Measurements from ENCODE around the gene RNF150. TPM values are rescaled to one million over a fixed set of nuclear protein-coding genes. Genes with fewer than 3 reads are reported as not detected.

Gene RNF150
- polyA plus RNA-seq, 3 donors, result 0.21 TPM; not detected in 2

DNA sequence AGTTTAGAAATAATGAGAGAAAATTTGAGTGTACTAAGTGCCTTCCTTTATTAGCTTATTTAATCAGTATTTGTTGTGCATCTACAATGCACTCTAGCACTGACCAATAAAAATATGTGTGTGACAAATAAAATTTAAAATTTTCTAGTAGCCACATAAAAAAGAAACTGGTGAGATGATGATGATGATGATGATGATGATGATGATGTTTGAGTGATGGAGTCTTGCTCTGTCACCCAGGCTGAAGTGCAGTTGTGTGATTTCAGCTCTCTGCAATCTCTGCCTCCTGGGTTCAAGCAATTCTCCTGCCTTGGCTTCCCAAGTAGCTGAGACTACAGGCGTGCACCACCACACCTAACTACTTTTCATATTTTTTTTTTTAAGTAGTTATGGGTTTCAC is 110.2 kb downstream of the RNF150 start:
- no peaks in the 10 kb centered on the region for H3K27me3 ChIP-seq (ENCODE audit: control insufficient read depth in 2 of 2, insufficient read depth in 2 of 2, low read length in 2 of 2)
- no peak overlapping the region for H3K9ac ChIP-seq (ENCODE audit: insufficient read depth, low read length, poor library complexity, severe bottlenecking)
- peaks cover 0 to 3% (median 2%) of the 10 kb centered on the region in 3 donors for H3K27me3 Mint-ChIP-seq (ENCODE audit: low read depth in 3 of 3)
- peaks cover 0 to 2% (median 0%) of the 10 kb centered on the region in 7 donors for H3K9me3 Mint-ChIP-seq
- H3K4me3 ChIP-seq (replicated peaks in 1 of 3; ENCODE audit: low read depth in 2 of 3, low read length in 3 of 3), result no peak overlapping the region
- no peak overlapping the region for H2AFZ ChIP-seq (ENCODE audit: insufficient read depth, low read depth, low read length, poor library complexity, severe bottlenecking)
- no peak overlapping the region for H3K4me3 Mint-ChIP-seq
- H3K36me3 ChIP-seq (replicated peaks in 1 of 2; ENCODE audit: control insufficient read depth in 1 of 2, insufficient read depth in 2 of 2, low read length in 2 of 2), result no peaks in the 10 kb centered on the region
- H3K79me2 ChIP-seq (ENCODE audit: insufficient read depth, low read length), result no peaks in the 10 kb centered on the region
- H3K27ac Mint-ChIP-seq, result no peak overlapping the region
- intact Hi-C loops (cut with micrococcal nuclease), result no loop called here
- no CpG with 5 or more reads among the region's 1 CpG for WGBS (ENCODE audit: insufficient coverage)
- H4K20me1 ChIP-seq (ENCODE audit: insufficient read depth, low read length), result no peaks in the 10 kb centered on the region
- H3K36me3 Mint-ChIP-seq, result no peaks in the 10 kb centered on the region
- no peaks in the 10 kb centered on the region for H3K9me3 ChIP-seq (replicated peaks in 1 of 2; ENCODE audit: control insufficient read depth in 1 of 2, insufficient read depth in 1 of 2, low read length in 2 of 2)
- TF ChIP-seq, protein P1, sequence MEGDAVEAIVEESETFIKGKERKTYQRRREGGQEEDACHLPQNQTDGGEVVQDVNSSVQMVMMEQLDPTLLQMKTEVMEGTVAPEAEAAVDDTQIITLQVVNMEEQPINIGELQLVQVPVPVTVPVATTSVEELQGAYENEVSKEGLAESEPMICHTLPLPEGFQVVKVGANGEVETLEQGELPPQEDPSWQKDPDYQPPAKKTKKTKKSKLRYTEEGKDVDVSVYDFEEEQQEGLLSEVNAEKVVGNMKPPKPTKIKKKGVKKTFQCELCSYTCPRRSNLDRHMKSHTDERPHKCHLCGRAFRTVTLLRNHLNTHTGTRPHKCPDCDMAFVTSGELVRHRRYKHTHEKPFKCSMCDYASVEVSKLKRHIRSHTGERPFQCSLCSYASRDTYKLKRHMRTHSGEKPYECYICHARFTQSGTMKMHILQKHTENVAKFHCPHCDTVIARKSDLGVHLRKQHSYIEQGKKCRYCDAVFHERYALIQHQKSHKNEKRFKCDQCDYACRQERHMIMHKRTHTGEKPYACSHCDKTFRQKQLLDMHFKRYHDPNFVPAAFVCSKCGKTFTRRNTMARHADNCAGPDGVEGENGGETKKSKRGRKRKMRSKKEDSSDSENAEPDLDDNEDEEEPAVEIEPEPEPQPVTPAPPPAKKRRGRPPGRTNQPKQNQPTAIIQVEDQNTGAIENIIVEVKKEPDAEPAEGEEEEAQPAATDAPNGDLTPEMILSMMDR (IDR thresholded peaks at IDR 0.05), result no peak
- H3K27ac ChIP-seq (ENCODE audit: low read depth in 1 of 2, low read length in 2 of 2), result no peak overlapping the region
- no peaks in the 10 kb centered on the region for H3K4me1 Mint-ChIP-seq
- H3K4me1 ChIP-seq (ENCODE audit: control insufficient read depth in 1 of 2, insufficient read depth in 2 of 2, low read length in 2 of 2), result no peaks in the 10 kb centered on the region
- no peak overlapping the region for H3K4me2 ChIP-seq (replicated peaks; ENCODE audit: extremely low read depth, low read length, poor library complexity, severe bottlenecking)
- DNase-seq, result no peak

DNA sequence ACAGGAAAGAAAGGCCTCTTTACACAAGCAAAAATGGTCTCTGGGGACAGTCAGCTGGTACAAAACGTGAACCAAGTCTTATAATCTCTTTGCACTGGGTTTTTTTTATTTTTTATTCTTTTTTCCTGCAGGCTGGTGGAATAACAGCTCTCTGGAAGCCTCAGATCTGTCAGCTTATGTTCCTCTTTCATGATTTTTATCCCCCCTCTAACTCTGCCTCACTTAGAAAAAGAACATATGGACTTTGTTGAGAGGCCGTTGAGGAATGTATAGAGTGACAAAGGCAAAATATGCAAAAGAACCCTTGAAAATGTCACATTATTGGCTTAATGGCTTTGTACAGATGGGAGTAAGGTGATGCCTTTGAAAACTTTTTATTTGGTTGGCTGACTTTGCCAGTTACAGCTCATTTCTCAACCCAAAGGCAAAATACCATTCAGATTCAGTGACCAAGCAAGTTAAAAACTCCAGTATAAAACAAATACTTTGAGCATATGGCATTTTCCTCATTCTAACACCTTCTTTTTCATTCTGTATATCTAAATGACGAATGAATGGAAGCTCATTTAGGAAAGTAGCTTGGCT is 111.1 kb downstream of the RNF150 start:
- Histone ChIP-seq H3K79me2 (ENCODE audit: insufficient read depth, low read length) (no peaks in the 10 kb centered on the region), H3K4me2 (replicated peaks; ENCODE audit: extremely low read depth, low read length, poor library complexity, severe bottlenecking) (no peak overlapping the region), H4K20me1 (ENCODE audit: insufficient read depth, low read length) (no peaks in the 10 kb centered on the region), H2AFZ (ENCODE audit: insufficient read depth, low read depth, low read length, poor library complexity, severe bottlenecking) (no peak overlapping the region), H3K27me3 (ENCODE audit: control insufficient read depth in 2 of 2, insufficient read depth in 2 of 2, low read length in 2 of 2) (no peaks in the 10 kb centered on the region), H3K36me3 (replicated peaks in 1 of 2; ENCODE audit: control insufficient read depth in 1 of 2, insufficient read depth in 2 of 2, low read length in 2 of 2) (no peaks in the 10 kb centered on the region), H3K27ac (ENCODE audit: low read depth in 1 of 2, low read length in 2 of 2) (no peak overlapping the region), H3K9me3 (replicated peaks in 1 of 2; ENCODE audit: control insufficient read depth in 1 of 2, insufficient read depth in 1 of 2, low read length in 2 of 2) (no peaks in the 10 kb centered on the region), H3K9ac (ENCODE audit: insufficient read depth, low read length, poor library complexity, severe bottlenecking) (no peak overlapping the region), H3K4me3 (replicated peaks in 1 of 3; ENCODE audit: low read depth in 2 of 3, low read length in 3 of 3) (no peak overlapping the region), H3K4me1 (ENCODE audit: control insufficient read depth in 1 of 2, insufficient read depth in 2 of 2, low read length in 2 of 2) (no peaks in the 10 kb centered on the region)
- Mint-ChIP-seq H3K9me3 (peaks cover 0 to 2% (median 0%) of the 10 kb centered on the region in 7 donors), H3K36me3 (no peaks in the 10 kb centered on the region), H3K27me3 (ENCODE audit: low read depth in 3 of 3) (peaks cover 0 to 3% (median 2%) of the 10 kb centered on the region in 3 donors), H3K4me1 (no peaks in the 10 kb centered on the region), H3K27ac (no peak overlapping the region), H3K4me3 (no peak overlapping the region)
- DNase-seq, result no peak
- no CpG with 5 or more reads among the region's 3 CpGs for whole genome bisulfite sequencing (ENCODE audit: insufficient coverage)
- TF ChIP-seq, protein P1 (IDR thresholded peaks at IDR 0.05), result no peak
- intact Hi-C loops (cut with micrococcal nuclease), result no loop called here

Measured in CD14-positive monocyte (primary cell).